ENCODE measurements around the gene PEG3. TPM values are rescaled to one million over a fixed set of nuclear protein-coding genes. Genes with fewer than 3 reads are reported as not detected.

The PEG3 gene
- total RNA-seq, 2 donors from 2014 or later = 0.05 to 0.12 TPM

DNA sequence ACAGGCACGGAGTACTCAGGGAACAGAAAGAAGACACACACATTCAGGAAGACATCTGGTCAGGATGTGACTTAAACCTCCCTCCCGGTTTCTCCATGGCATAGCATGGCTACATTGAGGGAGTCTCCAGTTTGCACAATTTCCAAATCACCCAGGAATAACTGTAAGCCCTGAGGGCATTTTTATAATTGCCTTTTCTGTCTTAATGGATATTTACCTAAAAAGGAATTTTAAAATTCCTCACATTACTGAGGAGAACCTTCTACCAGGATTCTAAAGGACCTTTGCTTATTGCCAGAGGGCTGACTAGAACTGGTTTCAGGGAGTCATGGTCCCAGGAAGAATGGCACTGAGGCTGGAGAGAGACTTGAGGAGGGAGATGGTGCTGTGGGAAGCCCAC lies 21.4 kb downstream of the PEG3 start:
- no peak overlapping the region for H3K4me3 Mint-ChIP-seq
- no peak overlapping the region for H3K27ac Mint-ChIP-seq
- H3K27me3 Mint-ChIP-seq (ENCODE audit: low read depth) = no peaks in the 10 kb centered on the region
- H3K36me3 Mint-ChIP-seq (ENCODE audit: insufficient read depth in 2 of 2) = peaks cover 15 to 24% of the 10 kb centered on the region in 2 donors
- no peak for DNase-seq
- ATAC-seq (replicated peaks in 1 of 2) = no peak
- H3K4me1 Mint-ChIP-seq (ENCODE audit: low read depth) = no peaks in the 10 kb centered on the region
- peaks cover 40% of the 10 kb centered on the region in 2 donors for H3K9me3 Mint-ChIP-seq

DNA sequence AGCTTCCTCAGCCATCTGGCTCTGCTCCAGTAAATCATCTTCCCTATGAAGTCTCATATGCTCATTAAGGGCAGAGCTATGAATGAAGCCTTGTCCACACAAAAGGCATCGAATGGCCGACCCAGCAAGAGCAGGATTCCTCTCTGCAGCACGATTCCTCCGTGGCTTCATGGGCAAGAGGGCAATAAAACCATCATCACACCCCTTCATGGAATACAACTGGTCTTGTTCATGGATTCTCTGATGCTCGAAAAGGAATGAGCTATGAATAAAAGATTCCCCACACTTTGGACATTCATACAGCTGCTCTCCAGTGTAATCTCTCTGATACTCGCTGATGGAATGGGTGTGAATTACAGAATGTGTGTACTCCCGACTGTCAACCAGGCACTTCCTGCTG lies 25.9 kb downstream of the PEG3 start:
- Mint-ChIP-seq H3K4me3 (no peak overlapping the region), H3K36me3 (ENCODE audit: insufficient read depth in 2 of 2) (peaks cover 14 to 24% of the 10 kb centered on the region in 2 donors), H3K27ac (no peak overlapping the region), H3K27me3 (ENCODE audit: low read depth) (no peaks in the 10 kb centered on the region), H3K4me1 (ENCODE audit: low read depth) (no peaks in the 10 kb centered on the region), H3K9me3 (peaks cover 38 to 42% of the 10 kb centered on the region in 2 donors)
- DNase-seq (no peak), ATAC-seq (replicated peaks in 1 of 2) (no peak)

DNA sequence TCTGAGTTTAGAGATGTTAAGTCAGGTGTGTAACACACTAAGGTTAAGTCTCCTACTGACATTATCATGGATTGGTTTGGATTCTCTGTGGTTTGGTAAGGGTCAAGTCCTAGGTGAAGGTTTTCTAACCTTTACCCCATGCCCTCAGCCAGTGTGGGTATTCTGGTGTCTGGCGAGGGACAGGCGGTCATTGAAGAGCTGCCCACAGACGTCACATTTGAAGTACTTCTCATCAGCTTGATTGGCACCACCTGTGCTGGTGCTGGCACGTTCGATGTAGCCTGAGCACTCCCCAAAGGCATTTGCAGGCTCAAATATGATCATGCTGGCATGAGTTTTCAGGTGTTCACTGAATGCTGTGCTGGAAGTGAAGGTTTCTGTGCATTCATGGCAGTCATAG lies 27.0 kb downstream of the PEG3 start:
- H3K4me3 Mint-ChIP-seq = no peak overlapping the region
- ATAC-seq (replicated peaks in 1 of 2) = no peak
- peaks cover 12 to 18% of the 10 kb centered on the region in 2 donors for H3K36me3 Mint-ChIP-seq (ENCODE audit: insufficient read depth in 2 of 2)
- no peaks in the 10 kb centered on the region for H3K27me3 Mint-ChIP-seq (ENCODE audit: low read depth)
- no peak for DNase-seq
- H3K27ac Mint-ChIP-seq = no peak overlapping the region
- H3K4me1 Mint-ChIP-seq (ENCODE audit: low read depth) = no peaks in the 10 kb centered on the region
- H3K9me3 Mint-ChIP-seq = peaks cover 34 to 37% of the 10 kb centered on the region in 2 donors

DNA sequence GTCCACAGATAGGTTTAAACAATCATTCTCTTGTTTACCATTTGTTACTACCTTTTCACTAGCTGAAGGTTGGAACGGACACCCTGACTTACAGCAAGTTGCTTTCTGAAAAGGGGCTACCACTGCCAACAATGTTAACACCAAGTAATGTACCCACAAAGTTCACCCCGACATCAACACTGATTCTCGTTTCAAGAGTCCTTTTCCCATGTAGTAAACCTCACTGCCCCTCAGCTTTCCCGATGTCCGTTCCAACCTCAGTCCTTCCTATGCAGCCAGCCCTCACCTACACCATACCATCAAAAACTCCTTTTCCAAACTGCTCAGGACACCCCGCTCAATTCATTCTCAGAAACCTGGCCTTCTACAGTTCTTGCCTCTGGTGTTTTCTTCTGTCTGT lies 29.0 kb downstream of the PEG3 start:
- peaks cover 5 to 8% of the 10 kb centered on the region in 2 donors for H3K36me3 Mint-ChIP-seq (ENCODE audit: insufficient read depth in 2 of 2)
- H3K9me3 Mint-ChIP-seq = peaks cover 21% of the 10 kb centered on the region in 2 donors
- no peak for DNase-seq
- ATAC-seq (replicated peaks in 1 of 2) = no peak
- H3K4me3 Mint-ChIP-seq = no peak overlapping the region
- no peak overlapping the region for H3K27ac Mint-ChIP-seq
- no peaks in the 10 kb centered on the region for H3K4me1 Mint-ChIP-seq (ENCODE audit: low read depth)
- H3K27me3 Mint-ChIP-seq (ENCODE audit: low read depth) = no peaks in the 10 kb centered on the region

DNA sequence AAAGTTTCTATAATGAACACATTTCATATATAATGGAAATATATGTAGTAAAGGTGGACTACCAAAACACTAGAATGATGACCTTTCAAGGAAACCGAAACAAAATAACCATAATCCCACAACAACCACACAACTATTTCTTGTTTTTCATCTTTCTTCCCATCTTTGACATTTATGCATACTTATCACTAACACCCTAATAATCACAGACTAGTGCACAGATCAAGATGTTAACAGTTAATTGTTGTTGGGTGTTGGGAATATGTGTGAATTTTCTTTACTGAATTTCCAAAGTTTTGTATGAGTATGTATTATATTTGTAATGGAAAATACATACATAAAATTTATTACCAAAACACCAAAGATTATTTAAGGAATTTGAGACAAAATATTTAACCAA lies 30.3 kb downstream of the PEG3 start:
- no peaks in the 10 kb centered on the region for H3K27me3 Mint-ChIP-seq (ENCODE audit: low read depth)
- H3K4me3 Mint-ChIP-seq = no peak overlapping the region
- peaks cover 18 to 21% of the 10 kb centered on the region in 2 donors for H3K9me3 Mint-ChIP-seq
- peaks cover 5 to 6% of the 10 kb centered on the region in 2 donors for H3K36me3 Mint-ChIP-seq (ENCODE audit: insufficient read depth in 2 of 2)
- DNase-seq (no peak), ATAC-seq (replicated peaks in 1 of 2) (no peak)
- H3K4me1 Mint-ChIP-seq (ENCODE audit: low read depth) = no peaks in the 10 kb centered on the region
- no peak overlapping the region for H3K27ac Mint-ChIP-seq

DNA sequence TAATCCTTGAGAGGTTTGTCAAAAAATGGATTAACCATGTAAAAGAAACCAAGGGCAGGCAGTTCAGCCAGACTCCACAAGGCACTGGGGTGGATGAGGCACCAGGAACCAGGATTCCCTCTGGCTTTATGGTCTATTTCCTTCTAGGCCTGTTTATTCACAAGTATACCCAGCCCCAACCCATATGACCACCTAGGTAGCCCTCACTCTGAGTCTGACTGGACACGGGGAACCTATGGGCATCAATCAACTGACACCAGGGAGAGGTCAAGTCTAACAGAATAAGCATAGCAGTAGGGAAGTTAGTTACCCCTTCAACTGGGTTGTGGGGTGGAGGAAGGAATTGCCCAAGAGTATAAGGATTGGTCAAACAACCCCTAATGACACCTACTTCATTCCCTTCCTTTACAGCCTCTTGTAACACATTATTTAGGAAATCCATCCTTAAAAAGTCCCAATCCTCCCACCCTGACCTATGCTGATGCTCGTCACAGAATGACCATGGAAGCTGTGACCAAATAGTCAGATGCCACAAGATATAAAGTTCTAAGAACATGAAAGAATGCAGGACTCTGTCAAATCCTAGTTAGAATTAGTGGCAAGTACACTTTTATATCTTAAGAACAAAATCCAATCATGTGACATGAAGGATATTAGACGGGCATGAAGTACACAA lies 31.7 kb downstream of the PEG3 start:
- Mint-ChIP-seq H3K27me3 (ENCODE audit: low read depth) (no peaks in the 10 kb centered on the region), H3K4me3 (no peak overlapping the region), H3K27ac (no peak overlapping the region), H3K4me1 (ENCODE audit: low read depth) (no peaks in the 10 kb centered on the region), H3K36me3 (ENCODE audit: insufficient read depth in 2 of 2) (peaks cover 0 to 6% of the 10 kb centered on the region in 2 donors), H3K9me3 (peaks cover 17 to 19% of the 10 kb centered on the region in 2 donors)
- no peak for DNase-seq
- ATAC-seq (replicated peaks in 1 of 2) = no peak

DNA sequence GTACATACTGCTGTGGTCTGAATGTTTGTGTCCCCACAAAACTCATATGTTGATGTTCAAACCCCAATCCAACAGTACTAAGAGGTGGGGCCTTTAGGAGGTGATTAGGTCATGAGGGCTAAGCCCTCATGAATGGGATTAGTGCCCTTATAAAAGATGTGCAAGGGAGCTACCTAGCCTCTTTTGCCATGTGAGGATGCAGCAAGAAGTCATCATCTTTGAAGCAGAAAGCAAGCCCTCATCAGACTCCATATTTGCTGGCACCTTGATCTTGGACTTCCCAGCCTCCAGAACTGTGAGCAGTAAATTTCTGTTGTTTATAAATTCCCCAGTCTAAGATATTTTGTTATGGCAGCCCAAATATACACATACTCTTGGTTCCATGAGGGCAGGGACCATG lies 33.9 kb downstream of the PEG3 start:
- H3K4me3 Mint-ChIP-seq = no peak overlapping the region
- ATAC-seq (replicated peaks in 1 of 2) (no peak), DNase-seq (no peak)
- H3K9me3 Mint-ChIP-seq = peaks cover 11 to 15% of the 10 kb centered on the region in 2 donors
- peaks cover 2% of the 10 kb centered on the region in 2 donors for H3K36me3 Mint-ChIP-seq (ENCODE audit: insufficient read depth in 2 of 2)
- no peak overlapping the region for H3K27ac Mint-ChIP-seq
- no peaks in the 10 kb centered on the region for H3K4me1 Mint-ChIP-seq (ENCODE audit: low read depth)
- H3K27me3 Mint-ChIP-seq (ENCODE audit: low read depth) = no peaks in the 10 kb centered on the region

Other genes starting within 250 kb of the PEG3 start
- 1 to 10 TPM; 5.8 to 6.9 TPM for gene ZNF71, start 245.4 kb downstream of the PEG3 start, total RNA-seq
- under 1 TPM; 0.35 to 0.36 TPM for gene SMIM17, start 197.6 kb downstream of the PEG3 start, total RNA-seq
- gene ZNF835, start 169.0 kb downstream of the PEG3 start, total RNA-seq = 1 to 10 TPM in 1 of 2 donors, under 1 TPM in 1; 0.53 to 1.3 TPM
- gene ZIM2, start within 50 bp of the PEG3 start, total RNA-seq = not detected

Measured in activated T-cell treated with anti-CD3 and anti-CD28 coated beads, Interleukin-2, amount 50 U/mL, for 72 hours (primary cell).